ENCODE measurements around the gene ELP4.

The ELP4 gene

GRCh38 chr11:31815711-31816467 lies 306.3 kb downstream of the ELP4 start:
- Histone ChIP-seq H2AFZ (ENCODE audit: low read depth, low read length, severe bottlenecking) (no peak overlapping the region), H3K27me3 (ENCODE audit: low read length) (no peaks in the 10 kb centered on the region), H3K4me2 (ENCODE audit: low read depth, low read length, poor library complexity, severe bottlenecking) (no peak overlapping the region), H3F3A (ENCODE audit: insufficient read depth) (no peaks in the 10 kb centered on the region), H3K36me3 (ENCODE audit: low read length) (no peaks in the 10 kb centered on the region), H3K9ac (ENCODE audit: low read length) (no peak overlapping the region), H3K9me2 (replicated peaks; ENCODE audit: insufficient read depth, low read length) (no peaks in the 10 kb centered on the region), H3K4me3 (ENCODE audit: insufficient read depth, low read length, poor library complexity, severe bottlenecking) (no peak overlapping the region), H4K20me1 (ENCODE audit: low read depth, low read length) (no peaks in the 10 kb centered on the region), H3K27ac (ENCODE audit: low read depth, low read length) (no peak overlapping the region), H3K79me2 (ENCODE audit: insufficient read depth, low read length) (no peaks in the 10 kb centered on the region), H3K9me3 (ENCODE audit: insufficient read depth, low read length) (no peaks in the 10 kb centered on the region)
- TF ChIP-seq CTCF (IDR thresholded peaks at IDR 0.05; ENCODE audit: insufficient read depth, low read length, poor library complexity, severe bottlenecking), result no peak
- TF ChIP-seq EZH2phosphoT487 (conservative IDR thresholded peaks at IDR 0.05; ENCODE audit: low read length), result no peak

- no peak overlapping the region for H3K9ac ChIP-seq (ENCODE audit: low read length)
- H3K27me3 ChIP-seq (ENCODE audit: low read length), result no peaks in the 10 kb centered on the region
- no peak overlapping the region for H3K27ac ChIP-seq (ENCODE audit: low read depth, low read length)
- no peak overlapping the region for H3K4me2 ChIP-seq (ENCODE audit: low read depth, low read length, poor library complexity, severe bottlenecking)
- no peak overlapping the region for H2AFZ ChIP-seq (ENCODE audit: low read depth, low read length, severe bottlenecking)
- no peak for TF ChIP-seq EZH2phosphoT487 (conservative IDR thresholded peaks at IDR 0.05; ENCODE audit: low read length)
- TF ChIP-seq CTCF (IDR thresholded peaks at IDR 0.05; ENCODE audit: insufficient read depth, low read length, poor library complexity, severe bottlenecking), result no peak
- no peaks in the 10 kb centered on the region for H3K9me3 ChIP-seq (ENCODE audit: insufficient read depth, low read length)
- H3K9me2 ChIP-seq (replicated peaks; ENCODE audit: insufficient read depth, low read length), result no peaks in the 10 kb centered on the region
- no peak overlapping the region for H3K4me3 ChIP-seq (ENCODE audit: insufficient read depth, low read length, poor library complexity, severe bottlenecking)
- no peaks in the 10 kb centered on the region for H3F3A ChIP-seq (ENCODE audit: insufficient read depth)
- no peaks in the 10 kb centered on the region for H3K36me3 ChIP-seq (ENCODE audit: low read length)
- no peaks in the 10 kb centered on the region for H3K79me2 ChIP-seq (ENCODE audit: insufficient read depth, low read length)
- H4K20me1 ChIP-seq (ENCODE audit: low read depth, low read length), result no peaks in the 10 kb centered on the region
These were observed 307.0 kb downstream of the ELP4 start for GRCh38 chr11:31816468-31817053.

GRCh38 chr11:31817054-31817620 lies 307.6 kb downstream of the ELP4 start:
- H3K9ac ChIP-seq (ENCODE audit: low read length), result no peak overlapping the region
- H2AFZ ChIP-seq (ENCODE audit: low read depth, low read length, severe bottlenecking), result no peak overlapping the region
- H4K20me1 ChIP-seq (ENCODE audit: low read depth, low read length), result no peaks in the 10 kb centered on the region

More at GRCh38 chr11:31817054-31817620, 307.6 kb downstream of the ELP4 start:
- no peaks in the 10 kb centered on the region for H3F3A ChIP-seq (ENCODE audit: insufficient read depth)
- no peaks in the 10 kb centered on the region for H3K9me2 ChIP-seq (replicated peaks; ENCODE audit: insufficient read depth, low read length)
- H3K27me3 ChIP-seq (ENCODE audit: low read length), result no peaks in the 10 kb centered on the region
- TF ChIP-seq CTCF (IDR thresholded peaks at IDR 0.05; ENCODE audit: insufficient read depth, low read length, poor library complexity, severe bottlenecking), result no peak
- H3K4me2 ChIP-seq (ENCODE audit: low read depth, low read length, poor library complexity, severe bottlenecking), result no peak overlapping the region
- no peaks in the 10 kb centered on the region for H3K36me3 ChIP-seq (ENCODE audit: low read length)
- no peak overlapping the region for H3K27ac ChIP-seq (ENCODE audit: low read depth, low read length)
- no peak overlapping the region for H3K4me3 ChIP-seq (ENCODE audit: insufficient read depth, low read length, poor library complexity, severe bottlenecking)
- no peaks in the 10 kb centered on the region for H3K79me2 ChIP-seq (ENCODE audit: insufficient read depth, low read length)
- H3K9me3 ChIP-seq (ENCODE audit: insufficient read depth, low read length), result no peaks in the 10 kb centered on the region

All from SU-DHL-6 (cell line).